ENCODE data around the gene COL3A1.

Gene COL3A1

GRCh38 chr2:189020179-189020578, 46.0 kb downstream of the COL3A1 start:
- DNase-seq, result no peak

DNA sequence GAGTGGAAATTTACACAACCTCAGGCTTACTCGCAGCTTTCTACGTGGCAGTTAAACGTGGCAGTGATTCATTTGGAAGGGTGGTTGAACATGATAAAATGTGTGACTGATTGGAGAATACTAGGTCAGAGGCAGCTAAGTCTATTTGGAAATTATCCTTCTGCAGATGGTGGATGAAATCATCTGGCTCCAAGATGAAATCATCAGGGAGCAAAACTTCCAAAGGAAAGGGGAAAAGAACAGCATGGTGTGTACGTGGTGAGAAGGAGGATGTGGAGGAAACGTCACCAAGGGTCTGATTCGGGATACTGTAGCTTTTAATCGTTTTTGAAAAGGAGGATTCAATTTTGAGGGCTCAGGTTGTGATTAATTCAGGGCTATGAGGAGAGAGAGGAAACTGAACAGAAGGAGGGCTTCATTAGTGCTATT, 47.9 kb downstream of the COL3A1 start:
- DNase-seq, result no peak

GRCh38 chr2:189022492-189022891, 48.3 kb downstream of the COL3A1 start:
- no peak for DNase-seq

- DNase-seq, result no peak
Measured at GRCh38 chr2:189024901-189025618, 50.9 kb downstream of the COL3A1 start.

DNA sequence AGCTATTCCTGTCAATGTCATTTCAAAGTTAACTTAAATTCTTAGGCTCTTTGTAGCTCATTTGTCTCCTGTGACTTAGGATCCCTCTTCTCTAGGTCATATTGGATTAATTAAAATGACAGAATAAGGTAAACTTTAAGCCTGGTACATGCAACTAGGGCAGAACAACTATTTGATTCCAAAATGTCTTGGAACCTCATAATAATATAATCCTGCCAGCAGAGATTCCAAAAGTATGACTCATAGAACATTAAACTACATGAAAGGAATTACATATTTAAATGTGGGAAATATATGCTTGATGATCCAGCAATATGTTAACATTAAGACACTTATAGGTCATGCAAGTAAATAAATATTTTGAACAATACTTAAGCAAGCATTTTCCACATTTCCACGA, 63.3 kb downstream of the COL3A1 start:
- DNase-seq, result no peak

DNA sequence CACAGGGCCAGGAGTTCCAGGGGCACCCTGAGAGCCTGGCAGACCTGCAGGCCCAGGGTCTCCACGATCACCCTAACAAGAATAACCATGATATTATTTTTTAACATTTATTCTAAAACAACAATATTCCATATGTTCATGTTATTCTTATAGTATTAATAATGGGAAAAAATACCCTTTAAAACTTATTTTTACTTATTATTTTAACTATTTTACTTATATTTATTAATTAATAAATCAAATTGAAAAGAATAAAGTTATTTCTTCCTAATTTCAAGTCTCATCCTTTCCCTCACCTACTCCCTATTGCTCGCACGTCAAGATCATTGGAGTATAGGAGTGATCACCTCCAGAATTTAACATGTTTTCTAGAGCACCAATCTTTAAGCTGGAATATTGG, 71.7 kb downstream of the COL3A1 start:
- DNase-seq, result no peak

DNA sequence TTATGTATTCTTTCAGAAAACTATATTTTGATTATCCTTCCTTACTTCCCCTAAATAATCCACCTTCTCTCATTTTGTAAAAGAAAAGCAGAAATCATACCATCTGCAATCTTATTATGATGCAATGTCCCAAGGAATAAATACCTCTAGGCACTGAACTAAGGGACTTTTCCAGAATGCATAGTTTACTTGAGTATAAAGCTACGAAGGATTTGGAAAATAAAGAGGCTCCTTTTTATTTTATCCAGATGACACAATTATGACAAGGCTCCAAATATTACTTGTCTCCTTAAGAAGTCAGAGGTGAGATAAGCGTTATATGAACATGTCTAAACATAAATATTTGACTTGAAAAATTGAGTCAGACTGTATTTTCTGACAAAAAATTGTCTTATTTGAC, 72.1 kb downstream of the COL3A1 start:
- no peak for DNase-seq

DNA sequence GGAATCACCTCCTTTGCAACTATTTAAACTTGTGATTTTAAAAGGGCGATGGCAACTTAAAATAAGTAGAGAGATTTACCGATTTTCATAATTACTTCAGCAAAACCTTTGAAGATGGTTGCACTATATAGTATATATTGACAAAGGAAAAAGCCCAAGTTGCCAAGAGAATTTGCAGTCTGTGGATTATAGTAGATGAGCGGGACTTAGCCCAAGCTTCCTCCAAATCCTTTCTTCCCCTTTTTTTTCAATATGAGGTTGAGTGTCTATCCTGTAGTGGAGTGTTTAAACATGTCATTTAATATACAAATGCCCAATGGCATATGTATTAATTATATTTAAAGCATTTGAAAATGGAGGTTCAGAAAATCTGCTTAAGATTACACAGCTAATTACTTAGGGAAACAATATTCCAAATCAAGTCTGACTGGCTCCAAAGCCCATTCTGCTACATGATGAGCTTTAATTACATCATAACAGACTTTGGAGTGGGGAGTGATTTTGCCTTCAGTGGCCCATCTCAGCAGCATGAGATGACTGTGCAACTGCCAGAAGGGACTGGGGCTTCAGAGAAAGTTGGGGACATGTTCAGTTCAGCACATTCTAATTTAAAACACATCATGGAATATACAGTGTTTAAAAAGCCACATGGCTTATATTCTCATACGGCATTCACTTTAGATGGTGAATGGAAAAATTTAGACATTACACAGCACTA, 73.2 kb downstream of the COL3A1 start:
- peak in 1 of 2 experiments; percentile 18 for DNase-seq

GRCh38 chr2:189048189-189048588, 74.0 kb downstream of the COL3A1 start:
- no peak for DNase-seq

DNA sequence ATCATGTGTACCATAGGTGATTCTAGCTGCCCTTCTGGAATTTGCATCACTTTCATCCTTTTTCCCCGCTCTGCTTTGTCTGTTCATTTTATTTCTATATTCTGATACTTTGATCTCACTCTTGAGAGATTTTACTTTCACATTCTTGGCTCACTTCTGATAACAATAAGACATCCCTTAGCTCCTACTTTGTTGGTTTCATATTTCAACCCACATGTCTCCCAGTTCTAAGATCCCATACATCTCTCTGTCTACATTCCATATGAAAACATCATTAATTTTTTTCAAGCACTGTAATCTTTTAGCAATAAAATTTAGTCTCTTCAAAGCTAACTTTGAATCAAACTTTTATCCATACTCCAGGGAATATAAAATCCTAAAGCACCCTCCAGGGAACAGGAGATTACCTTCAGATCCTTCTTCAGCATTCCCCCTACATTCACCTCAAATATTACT, 75.6 kb downstream of the COL3A1 start:
- DNase-seq, result peak in 1 of 2 experiments; percentile 11

GRCh38 chr2:189050165-189050712, 76.1 kb downstream of the COL3A1 start:
- DNase-seq, result peak in 1 of 2 experiments; percentile 0

GRCh38 chr2:189056200-189057106, 82.3 kb downstream of the COL3A1 start:
- no peak for DNase-seq

- DNase-seq, result no peak
Measured at GRCh38 chr2:189057316-189057715, 83.1 kb downstream of the COL3A1 start.

GRCh38 chr2:189060096-189060642, 86.0 kb downstream of the COL3A1 start:
- DNase-seq, result no peak

Data from NCI-H524 (cell line).